Measurements from ENCODE around the gene THRA.
A peak's percentile ranks its signal among the peaks of the same experiment; 100 is the strongest.

THRA gene

GRCh38 chr17:40062329-40063186 is at the start of gene THRA:
THRA (plus strand) TSS chr17:40062965; CDS start chr17:40074489, 11,524 bp downstream.
- peak; percentile 54 for DNase-seq (ENCODE audit: low read depth)

GRCh38 chr17:40014375-40014980 is 48.3 kb upstream of the THRA start:
- DNase-seq (ENCODE audit: low read depth) = no peak
- no peak overlapping the region for H3K4me3 ChIP-seq (ENCODE audit: low read length)
- TF ChIP-seq CTCF (IDR thresholded peaks at IDR 0.05; ENCODE audit: insufficient read depth, low read depth, low read length, missing control alignments) = no peak

More at GRCh38 chr17:40062329-40063186, at the start of gene THRA:
- H3K4me3 ChIP-seq (ENCODE audit: low read length) = peak within 1 kb of the TSS; percentile 80
- TF ChIP-seq CTCF (IDR thresholded peaks at IDR 0.05; ENCODE audit: insufficient read depth, low read depth, low read length, missing control alignments) = no peak

- peak; percentile 45 for DNase-seq (ENCODE audit: low read depth)
- H3K4me3 ChIP-seq (ENCODE audit: low read length) = no peak within 1 kb of the TSS
- TF ChIP-seq CTCF (IDR thresholded peaks at IDR 0.05; ENCODE audit: insufficient read depth, low read depth, low read length, missing control alignments) = no peak
Measured at GRCh38 chr17:40015005-40015997, 47.5 kb upstream of the THRA start, which contains the start of gene CSF3. CSF3 (plus strand) TSS chr17:40015440; CDS start chr17:40015475, 35 bp downstream.

- no peak for TF ChIP-seq CTCF (IDR thresholded peaks at IDR 0.05; ENCODE audit: insufficient read depth, low read depth, low read length, missing control alignments)
- H3K4me3 ChIP-seq (ENCODE audit: low read length) = no peak overlapping the region
- no peak for DNase-seq (ENCODE audit: low read depth)
Measured at GRCh38 chr17:40015998-40016985, 46.5 kb upstream of the THRA start.

- no peak for TF ChIP-seq CTCF (IDR thresholded peaks at IDR 0.05; ENCODE audit: insufficient read depth, low read depth, low read length, missing control alignments)
- no peak for DNase-seq (ENCODE audit: low read depth)
- no peak overlapping the region for H3K4me3 ChIP-seq (ENCODE audit: low read length)
Measured at GRCh38 chr17:40017422-40018080, 45.2 kb upstream of the THRA start.
